CD8-positive, alpha-beta memory T cell (primary cell): ENCODE measurements around the gene FARP2. TPM values are rescaled to one million over a fixed set of nuclear protein-coding genes. Genes with fewer than 3 reads are reported as not detected.

Experiments used
- CTCF ChIA-PET: fragments of 350-600 bp; sonication (Branson Sonifier 250); formaldehyde crosslinking; loops from one replicate; lab custom pipeline; 2021; ENCODE audit warnings: antibody characterized with exemption; lab: Charles Lee
- POLR2A ChIA-PET: fragments of 350-600 bp; sonication (Branson Sonifier 250); formaldehyde crosslinking; loops from one replicate; lab custom pipeline; 2021; ENCODE audit warnings: antibody characterized with exemption; lab: Charles Lee
- DNase-seq, 5 donors: peaks; one replicate each; pipeline versions ENCODE4 v3.0.0 to v3.0.0-alpha.2; 2020 to 2022; ENCODE audit warnings: mixed read lengths in 1 of 5
- H3K27ac ChIP-seq: one replicate; pipeline ENCODE4 v1.7.0; 2013; ENCODE audit warnings: low read depth, mild to moderate bottlenecking, low read length, moderate library complexity
- H3K27me3 ChIP-seq: 2 replicates; pipeline ENCODE4 v1.7.0; 2013; ENCODE audit warnings: low read length, mild to moderate bottlenecking; ENCODE audit not compliant: insufficient read depth, poor library complexity, severe bottlenecking
- H3K36me3 ChIP-seq: 2 replicates; pipeline ENCODE4 v1.7.0; 2013; ENCODE audit warnings: mild to moderate bottlenecking, low read length, moderate library complexity; ENCODE audit not compliant: insufficient read depth
- H3K4me1 ChIP-seq: 2 replicates; pipeline ENCODE4 v1.7.0; 2013; ENCODE audit warnings: mild to moderate bottlenecking, low read length, moderate library complexity; ENCODE audit not compliant: insufficient read depth
- H3K4me3 ChIP-seq: 2 replicates; pipeline ENCODE4 v1.7.0; 2013; ENCODE audit warnings: mild to moderate bottlenecking, low read length
- H3K9me3 ChIP-seq: 2 replicates; pipeline ENCODE4 v1.7.0; 2013; ENCODE audit warnings: mild to moderate bottlenecking, low read length
- H3K27ac Mint-ChIP-seq, 8 donors: one replicate each; pipeline ENCODE4 v1.8.0; 2020 to 2021; ENCODE audit warnings: mixed read lengths in 8 of 8, mild to moderate bottlenecking in 6 of 8, inconsistent platforms in 3 of 8, moderate library complexity in 3 of 8
- H3K27me3 Mint-ChIP-seq, 2 donors: one replicate each; pipeline ENCODE4 v1.8.0; 2020 to 2021; ENCODE audit warnings: mixed read lengths in 2 of 2, mild to moderate bottlenecking in 1 of 2, moderate library complexity in 1 of 2
- H3K36me3 Mint-ChIP-seq, 3 donors: one replicate each; pipeline ENCODE4 v1.8.0; 2020 to 2021; ENCODE audit warnings: mixed read lengths in 3 of 3, inconsistent platforms in 1 of 3, mild to moderate bottlenecking in 1 of 3
- H3K4me1 Mint-ChIP-seq, 3 donors: one replicate each; pipeline ENCODE4 v1.8.0; 2020 to 2021; ENCODE audit warnings: mixed read lengths in 3 of 3, inconsistent platforms in 1 of 3, mild to moderate bottlenecking in 1 of 3
- H3K4me3 Mint-ChIP-seq, 7 donors: one replicate each; pipeline ENCODE4 v1.8.0; 2020 to 2021; ENCODE audit warnings: mixed read lengths in 7 of 7, mild to moderate bottlenecking in 6 of 7, moderate library complexity in 4 of 7, inconsistent platforms in 2 of 7
- H3K9me3 Mint-ChIP-seq, 5 donors: one replicate each; pipeline ENCODE4 v1.8.0; 2020 to 2022; ENCODE audit warnings: mixed read lengths in 5 of 5, mild to moderate bottlenecking in 3 of 5, moderate library complexity in 2 of 5, inconsistent platforms in 1 of 5
- polyA plus RNA-seq: library from polyadenylated mRNA; unstranded; fragments of 300-500 nt; fragmentation: Illumina TruSeq; gene quantifications from one replicate; pipeline ENCODE4 v1.2.3, GENCODE V29; 2021
- total RNA-seq, 2 experiments: library from RNA; stranded (reverse); gene quantifications; one replicate each; pipeline ENCODE4 v1.2.3, GENCODE V29; 2021

FARP2 gene
- total and polyA plus RNA-seq, 3 experiments from 2014 or later, result 10.4 to 36.0 (median 32.8) TPM

- Histone ChIP-seq H3K4me1 (peaks cover 16% of the 10 kb centered on the region), H3K27ac (peak overlapping the region; percentile 73), H3K9me3 (no peaks in the 10 kb centered on the region), H3K36me3 (no peaks in the 10 kb centered on the region), H3K4me3 (peak overlapping the region; percentile 80), H3K27me3 (no peaks in the 10 kb centered on the region)
- H3K36me3 Mint-ChIP-seq, result peaks cover 0 to 5% (median 0%) of the 10 kb centered on the region in 3 donors
- CTCF ChIA-PET, result no interaction called here
- H3K4me1 Mint-ChIP-seq, result peaks cover 19 to 41% (median 23%) of the 10 kb centered on the region in 3 donors
- H3K27me3 Mint-ChIP-seq, result peaks cover 1 to 7% of the 10 kb centered on the region in 2 donors
- peak overlapping the region; percentile 10 to 89 (median 77) for H3K27ac Mint-ChIP-seq
- H3K9me3 Mint-ChIP-seq, result no peaks in the 10 kb centered on the region
- H3K4me3 Mint-ChIP-seq, result peak overlapping the region; percentile 79 to 92 (median 83)
- no peak for DNase-seq
- POLR2A ChIA-PET, result no interaction called here
These were observed 153.2 kb downstream of the FARP2 start for GRCh38 chr2:241509155-241509784.

- H3K9me3 Mint-ChIP-seq, result no peaks in the 10 kb centered on the region
- H3K4me3 Mint-ChIP-seq, result peak overlapping the region in 3 of 7 donors; percentile 37 to 84 (median 54)
- H3K4me1 Mint-ChIP-seq, result peaks cover 15 to 25% (median 17%) of the 10 kb centered on the region in 3 donors
- no peak for DNase-seq
- Histone ChIP-seq H3K4me3 (no peak overlapping the region), H3K9me3 (no peaks in the 10 kb centered on the region), H3K27ac (no peak overlapping the region), H3K36me3 (no peaks in the 10 kb centered on the region), H3K27me3 (no peaks in the 10 kb centered on the region), H3K4me1 (peaks cover 16% of the 10 kb centered on the region)
- CTCF ChIA-PET, result no interaction called here
- POLR2A ChIA-PET, result no interaction called here
- peaks cover 1 to 7% of the 10 kb centered on the region in 2 donors for H3K27me3 Mint-ChIP-seq
- H3K36me3 Mint-ChIP-seq, result peaks cover 0 to 2% (median 0%) of the 10 kb centered on the region in 3 donors
- no peak overlapping the region for H3K27ac Mint-ChIP-seq
These were observed 155.1 kb downstream of the FARP2 start for GRCh38 chr2:241511091-241511741.

- Mint-ChIP-seq H3K4me3 (peak overlapping the region in 1 of 7 donors; percentile 12), H3K36me3 (no peaks in the 10 kb centered on the region), H3K27ac (peak overlapping the region in 2 of 8 donors; percentile 11 to 22), H3K4me1 (peaks cover 4 to 9% (median 6%) of the 10 kb centered on the region in 3 donors), H3K9me3 (no peaks in the 10 kb centered on the region), H3K27me3 (peaks cover 2 to 10% of the 10 kb centered on the region in 2 donors)
- H3K36me3 ChIP-seq, result no peaks in the 10 kb centered on the region
- POLR2A ChIA-PET, result no interaction called here
- no peak for DNase-seq
- no peaks in the 10 kb centered on the region for H3K27me3 ChIP-seq
- H3K9me3 ChIP-seq, result no peaks in the 10 kb centered on the region
- no peak overlapping the region for H3K4me3 ChIP-seq
- no peaks in the 10 kb centered on the region for H3K4me1 ChIP-seq
- CTCF ChIA-PET, result no interaction called here
- no peak overlapping the region for H3K27ac ChIP-seq
These were observed 158.5 kb downstream of the FARP2 start for GRCh38 chr2:241514553-241514952.

- Histone ChIP-seq H3K27me3 (no peaks in the 10 kb centered on the region), H3K4me3 (no peak overlapping the region), H3K4me1 (no peaks in the 10 kb centered on the region), H3K36me3 (no peaks in the 10 kb centered on the region), H3K27ac (no peak overlapping the region), H3K9me3 (no peaks in the 10 kb centered on the region)
- Mint-ChIP-seq H3K27me3 (peaks cover 3 to 10% of the 10 kb centered on the region in 2 donors), H3K27ac (peak overlapping the region in 2 of 8 donors; percentile 22 to 23), H3K36me3 (no peaks in the 10 kb centered on the region), H3K4me3 (peak overlapping the region in 1 of 7 donors; percentile 12), H3K4me1 (peaks cover 0 to 6% (median 4%) of the 10 kb centered on the region in 3 donors), H3K9me3 (no peaks in the 10 kb centered on the region)
- CTCF ChIA-PET, result no interaction called here
- POLR2A ChIA-PET, result no interaction called here
- no peak for DNase-seq
These were observed 159.1 kb downstream of the FARP2 start for GRCh38 chr2:241514986-241515737.

GRCh38 chr2:241516520-241516965 is 160.5 kb downstream of the FARP2 start:
- H3K4me3 ChIP-seq, result no peak overlapping the region
- DNase-seq, result no peak
- no peaks in the 10 kb centered on the region for H3K36me3 ChIP-seq
- Mint-ChIP-seq H3K4me1 (peaks cover 0 to 4% (median 4%) of the 10 kb centered on the region in 3 donors), H3K4me3 (no peak overlapping the region), H3K27me3 (peaks cover 10% of the 10 kb centered on the region in 2 donors), H3K36me3 (no peaks in the 10 kb centered on the region), H3K9me3 (no peaks in the 10 kb centered on the region), H3K27ac (no peak overlapping the region)
- no peaks in the 10 kb centered on the region for H3K27me3 ChIP-seq
- no peaks in the 10 kb centered on the region for H3K9me3 ChIP-seq
- ChIA-PET CTCF (no interaction called here), POLR2A (no interaction called here)
- H3K27ac ChIP-seq, result no peak overlapping the region
- H3K4me1 ChIP-seq, result no peaks in the 10 kb centered on the region

- Histone ChIP-seq H3K27me3 (no peaks in the 10 kb centered on the region), H3K36me3 (no peaks in the 10 kb centered on the region), H3K4me3 (no peak overlapping the region), H3K9me3 (no peaks in the 10 kb centered on the region), H3K4me1 (no peaks in the 10 kb centered on the region), H3K27ac (no peak overlapping the region)
- Mint-ChIP-seq H3K4me3 (no peak overlapping the region), H3K36me3 (no peaks in the 10 kb centered on the region), H3K9me3 (no peaks in the 10 kb centered on the region), H3K27ac (peak overlapping the region in 3 of 8 donors; percentile 8 to 20 (median 13)), H3K4me1 (peaks cover 0 to 4% (median 4%) of the 10 kb centered on the region in 3 donors), H3K27me3 (peaks cover 12% of the 10 kb centered on the region in 2 donors)
- ChIA-PET CTCF (no interaction called here), POLR2A (no interaction called here)
- DNase-seq, result no peak
These were observed 161.2 kb downstream of the FARP2 start for GRCh38 chr2:241517297-241517696.

GRCh38 chr2:241519669-241520068 is 163.6 kb downstream of the FARP2 start:
- no peak overlapping the region for H3K27ac ChIP-seq
- Mint-ChIP-seq H3K36me3 (no peaks in the 10 kb centered on the region), H3K9me3 (no peaks in the 10 kb centered on the region)

More at GRCh38 chr2:241519669-241520068, 163.6 kb downstream of the FARP2 start:
- no peak overlapping the region for H3K27ac Mint-ChIP-seq
- Histone ChIP-seq H3K9me3 (no peaks in the 10 kb centered on the region), H3K27me3 (no peaks in the 10 kb centered on the region), H3K36me3 (no peaks in the 10 kb centered on the region), H3K4me1 (no peaks in the 10 kb centered on the region), H3K4me3 (no peak overlapping the region)
- peaks cover 12 to 15% of the 10 kb centered on the region in 2 donors for H3K27me3 Mint-ChIP-seq
- no peak for DNase-seq
- no peak overlapping the region for H3K4me3 Mint-ChIP-seq
- POLR2A ChIA-PET, result no interaction called here
- CTCF ChIA-PET, result no interaction called here
- peaks cover 0 to 4% (median 4%) of the 10 kb centered on the region in 3 donors for H3K4me1 Mint-ChIP-seq
